SKM-1 (cell line): ENCODE data around the gene SLC3A2.

Experiments used
- DNase-seq: peaks from one replicate; lab custom pipeline; 2025; ENCODE audit not compliant: unreplicated experiment; lab: John Stamatoyannopoulos, UW

Gene SLC3A2

GRCh38 chr11:62880231-62880802 is 379 bp upstream of the SLC3A2 start:
- no peak for DNase-seq

GRCh38 chr11:62881579-62882430 is 1.1 kb downstream of the SLC3A2 start:
- DNase-seq: peak; percentile 97

GRCh38 chr11:62882431-62882749 is 1.7 kb downstream of the SLC3A2 start:
- no peak for DNase-seq

GRCh38 chr11:62882788-62883501 is 2.2 kb downstream of the SLC3A2 start:
- DNase-seq: no peak

GRCh38 chr11:62883673-62884072 is 3.0 kb downstream of the SLC3A2 start:
- DNase-seq: no peak

GRCh38 chr11:62885137-62885750 is 4.5 kb downstream of the SLC3A2 start:
- DNase-seq: no peak

GRCh38 chr11:62888406-62888805 is 7.7 kb downstream of the SLC3A2 start:
- no peak for DNase-seq

- DNase-seq: no peak
These were observed 8.4 kb downstream of the SLC3A2 start for GRCh38 chr11:62889126-62889483.

- no peak for DNase-seq
These were observed 9.1 kb downstream of the SLC3A2 start for GRCh38 chr11:62889484-62890437.

- DNase-seq: no peak
These were observed 11.6 kb downstream of the SLC3A2 start for GRCh38 chr11:62892077-62892922.

- DNase-seq: no peak
These were observed 14.8 kb downstream of the SLC3A2 start for GRCh38 chr11:62895501-62895900.

- DNase-seq: no peak
These were observed 15.4 kb downstream of the SLC3A2 start for GRCh38 chr11:62896049-62896448.

- DNase-seq: no peak
These were observed 16.6 kb downstream of the SLC3A2 start for GRCh38 chr11:62897311-62897710.

- no peak for DNase-seq
These were observed 17.3 kb downstream of the SLC3A2 start for GRCh38 chr11:62898027-62898426.

GRCh38 chr11:62902932-62903331 is 22.2 kb downstream of the SLC3A2 start:
- no peak for DNase-seq

- no peak for DNase-seq
These were observed 24.6 kb downstream of the SLC3A2 start for GRCh38 chr11:62905296-62905695.

- DNase-seq: peak; percentile 41
These were observed 25.3 kb downstream of the SLC3A2 start for GRCh38 chr11:62905927-62906531.

- DNase-seq: no peak
These were observed 27.9 kb downstream of the SLC3A2 start for GRCh38 chr11:62908468-62909072.
